HG03457 (cell line): ENCODE measurements around the gene UVRAG.

Experiments used
- ATAC-seq: cut with Tn5 transposase; IDR thresholded peaks from one replicate; pipeline ENCODE4 v1.9.1; 2021; ENCODE audit warnings: moderate number of reproducible peaks; ENCODE audit not compliant: unreplicated experiment

Gene UVRAG

GRCh38 chr11:75783416-75784084, 31.5 kb upstream of the UVRAG start:
- no peak for ATAC-seq

- ATAC-seq, result no peak
Observed at GRCh38 chr11:75784085-75784478, 30.9 kb upstream of the UVRAG start.

- ATAC-seq, result no peak
Observed at GRCh38 chr11:75784506-75784905, 30.5 kb upstream of the UVRAG start.

GRCh38 chr11:75785187-75785586, 29.8 kb upstream of the UVRAG start:
- no peak for ATAC-seq

GRCh38 chr11:75786101-75786736, 28.8 kb upstream of the UVRAG start:
- no peak for ATAC-seq

GRCh38 chr11:75789521-75789920, 25.5 kb upstream of the UVRAG start:
- ATAC-seq, result no peak

GRCh38 chr11:75790986-75791385, 24.0 kb upstream of the UVRAG start:
- ATAC-seq, result no peak

GRCh38 chr11:75792127-75792731, 22.8 kb upstream of the UVRAG start:
- ATAC-seq, result no peak

- ATAC-seq, result no peak
Observed at GRCh38 chr11:75792997-75793800, 21.8 kb upstream of the UVRAG start.

GRCh38 chr11:75793966-75794365, 21.0 kb upstream of the UVRAG start:
- no peak for ATAC-seq

GRCh38 chr11:75795276-75796090, 19.5 kb upstream of the UVRAG start:
- no peak for ATAC-seq

GRCh38 chr11:75796091-75796435, 18.9 kb upstream of the UVRAG start:
- ATAC-seq, result no peak

GRCh38 chr11:75797116-75797515, 17.9 kb upstream of the UVRAG start:
- ATAC-seq, result no peak

- ATAC-seq, result no peak
Observed at GRCh38 chr11:75797792-75798191, 17.2 kb upstream of the UVRAG start.

GRCh38 chr11:75800136-75800675, 14.8 kb upstream of the UVRAG start:
- no peak for ATAC-seq

- no peak for ATAC-seq
Observed at GRCh38 chr11:75800728-75801361, 14.2 kb upstream of the UVRAG start.

- ATAC-seq, result no peak
Observed at GRCh38 chr11:75801362-75802020, 13.5 kb upstream of the UVRAG start.

GRCh38 chr11:75802021-75802912, 12.7 kb upstream of the UVRAG start:
- ATAC-seq, result no peak
